AG10803 (cell line): ENCODE results near the gene IRX3.

Experiments
- DNase-seq: peaks from one replicate; pipeline ENCODE4 v3.0.0; 2010; ENCODE audit warnings: low read depth
- H3K4me3 ChIP-seq: 2 replicates; pipeline ENCODE4 v1.5.1; 2011; ENCODE audit warnings: mild to moderate bottlenecking, low read length, control low read depth
- CTCF ChIP-seq: conservative IDR thresholded peaks from 2 replicates; pipeline ENCODE4 v1.5.1; 2011; ENCODE audit warnings: mild to moderate bottlenecking, low read length, control low read depth, inconsistent platforms

IRX3 gene

GRCh38 chr16:54291656-54292487, 5.3 kb upstream of the IRX3 start:
- no peak for DNase-seq
- no peak for TF ChIP-seq CTCF
- no peak overlapping the region for H3K4me3 ChIP-seq

DNA sequence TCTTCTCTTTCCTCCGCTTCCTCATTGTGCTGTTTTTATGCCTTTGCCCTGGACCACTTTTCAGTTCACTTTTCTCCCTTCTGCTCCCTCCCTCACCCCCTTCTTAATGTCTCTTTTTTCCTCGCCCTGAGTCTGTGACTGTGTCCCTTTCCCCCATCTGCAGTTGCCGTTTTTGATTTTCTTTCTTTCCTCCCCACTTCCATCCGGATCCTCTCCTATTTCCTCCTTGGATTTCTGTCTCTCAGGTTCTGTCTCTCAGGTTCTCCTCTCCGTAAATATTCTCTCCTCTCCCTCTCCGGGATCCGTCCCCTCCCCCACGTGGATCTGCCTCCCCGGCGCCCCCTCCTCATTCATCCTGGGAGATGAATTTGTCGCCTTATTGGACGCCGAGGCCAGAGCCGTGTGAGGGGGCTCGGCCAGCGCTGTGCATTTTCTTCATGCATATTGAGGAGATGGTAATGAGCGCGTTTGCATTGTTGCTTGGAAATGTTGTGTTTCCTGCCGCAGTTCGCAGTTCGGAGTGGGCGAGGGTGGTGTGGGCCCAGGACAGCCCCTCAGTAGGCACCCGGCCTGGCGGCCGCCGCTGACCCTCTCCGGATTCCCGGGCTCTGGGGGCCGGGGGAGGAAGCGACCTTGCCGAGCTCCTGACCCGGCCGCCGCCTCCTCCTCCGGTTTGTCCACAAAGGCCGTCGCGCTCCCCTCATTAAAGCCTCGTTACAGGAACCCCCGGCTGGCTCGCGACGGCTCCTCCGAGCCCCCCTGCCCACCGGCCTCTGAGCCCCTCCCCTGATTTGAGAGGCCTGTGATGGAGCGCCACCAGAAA, 4.5 kb upstream of the IRX3 start:
- H3K4me3 ChIP-seq: no peak overlapping the region
- TF ChIP-seq CTCF: no peak
- DNase-seq: no peak

- no peak overlapping the region for H3K4me3 ChIP-seq
- no peak for DNase-seq
- no peak for TF ChIP-seq CTCF
Measured at GRCh38 chr16:54289945-54290832, 3.6 kb upstream of the IRX3 start.

- H3K4me3 ChIP-seq: no peak overlapping the region
Measured at GRCh38 chr16:54289242-54289944, 2.8 kb upstream of the IRX3 start.

GRCh38 chr16:54288835-54289241, 2.3 kb upstream of the IRX3 start:
- DNase-seq: no peak
- H3K4me3 ChIP-seq: no peak overlapping the region
- TF ChIP-seq CTCF: no peak

More at GRCh38 chr16:54289242-54289944, 2.8 kb upstream of the IRX3 start:
- no peak for DNase-seq
- TF ChIP-seq CTCF: no peak
